ENCODE results near the gene NBEAL2. TPM values are rescaled to one million over a fixed set of nuclear protein-coding genes. Genes with fewer than 3 reads are reported as not detected.

Gene NBEAL2
- total RNA-seq, 1 donor: 4.3 TPM

DNA sequence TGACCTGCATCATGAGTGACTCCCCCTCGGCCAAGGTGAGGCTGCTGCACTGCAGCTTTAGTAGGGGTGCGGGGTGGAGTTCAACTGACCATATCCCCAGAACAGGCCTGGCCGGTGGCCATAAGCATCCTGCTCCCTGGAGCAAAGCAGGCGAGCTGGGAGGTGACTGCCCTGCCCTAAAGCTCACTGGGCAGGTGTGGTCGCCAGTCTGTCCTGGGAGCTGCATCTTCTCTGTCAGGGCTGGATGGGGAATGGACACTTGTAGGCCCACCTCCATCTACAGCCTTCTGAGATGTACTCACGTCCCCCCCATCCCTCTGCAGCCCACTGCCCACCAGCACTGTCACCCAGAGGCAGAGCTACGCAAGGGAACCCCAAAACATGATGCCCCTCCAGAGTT, 14.5 kb downstream of the NBEAL2 start:
- no peak overlapping the region for H3K4me2 ChIP-seq (ENCODE audit: insufficient read depth, low read length)
- peak; percentile 81 for DNase-seq (ENCODE audit: insufficient read length, low spot score, missing footprints)
- TF ChIP-seq, protein P1, sequence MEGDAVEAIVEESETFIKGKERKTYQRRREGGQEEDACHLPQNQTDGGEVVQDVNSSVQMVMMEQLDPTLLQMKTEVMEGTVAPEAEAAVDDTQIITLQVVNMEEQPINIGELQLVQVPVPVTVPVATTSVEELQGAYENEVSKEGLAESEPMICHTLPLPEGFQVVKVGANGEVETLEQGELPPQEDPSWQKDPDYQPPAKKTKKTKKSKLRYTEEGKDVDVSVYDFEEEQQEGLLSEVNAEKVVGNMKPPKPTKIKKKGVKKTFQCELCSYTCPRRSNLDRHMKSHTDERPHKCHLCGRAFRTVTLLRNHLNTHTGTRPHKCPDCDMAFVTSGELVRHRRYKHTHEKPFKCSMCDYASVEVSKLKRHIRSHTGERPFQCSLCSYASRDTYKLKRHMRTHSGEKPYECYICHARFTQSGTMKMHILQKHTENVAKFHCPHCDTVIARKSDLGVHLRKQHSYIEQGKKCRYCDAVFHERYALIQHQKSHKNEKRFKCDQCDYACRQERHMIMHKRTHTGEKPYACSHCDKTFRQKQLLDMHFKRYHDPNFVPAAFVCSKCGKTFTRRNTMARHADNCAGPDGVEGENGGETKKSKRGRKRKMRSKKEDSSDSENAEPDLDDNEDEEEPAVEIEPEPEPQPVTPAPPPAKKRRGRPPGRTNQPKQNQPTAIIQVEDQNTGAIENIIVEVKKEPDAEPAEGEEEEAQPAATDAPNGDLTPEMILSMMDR (IDR thresholded peaks at IDR 0.05; ENCODE audit: extremely low read depth, low read depth, low read length): no peak
- H3K27ac ChIP-seq (ENCODE audit: low read depth, low read length): no peak overlapping the region
- no peaks in the 10 kb centered on the region for H3K4me1 ChIP-seq (ENCODE audit: insufficient read depth, low read length)
- H3K27me3 ChIP-seq (ENCODE audit: insufficient read depth, low read length): no peaks in the 10 kb centered on the region
- no peaks in the 10 kb centered on the region for H3K79me2 ChIP-seq (ENCODE audit: insufficient read depth, low read length)
- H4K20me1 ChIP-seq (ENCODE audit: insufficient read depth, low read length): no peaks in the 10 kb centered on the region
- H3K36me3 ChIP-seq (ENCODE audit: insufficient read depth, low read length): no peaks in the 10 kb centered on the region
- no peaks in the 10 kb centered on the region for H3K9me3 ChIP-seq (ENCODE audit: low read depth, low read length)
- H2AFZ ChIP-seq (ENCODE audit: low read length): no peak overlapping the region
- no peak overlapping the region for H3K4me3 ChIP-seq (ENCODE audit: insufficient read depth, low read length)

DNA sequence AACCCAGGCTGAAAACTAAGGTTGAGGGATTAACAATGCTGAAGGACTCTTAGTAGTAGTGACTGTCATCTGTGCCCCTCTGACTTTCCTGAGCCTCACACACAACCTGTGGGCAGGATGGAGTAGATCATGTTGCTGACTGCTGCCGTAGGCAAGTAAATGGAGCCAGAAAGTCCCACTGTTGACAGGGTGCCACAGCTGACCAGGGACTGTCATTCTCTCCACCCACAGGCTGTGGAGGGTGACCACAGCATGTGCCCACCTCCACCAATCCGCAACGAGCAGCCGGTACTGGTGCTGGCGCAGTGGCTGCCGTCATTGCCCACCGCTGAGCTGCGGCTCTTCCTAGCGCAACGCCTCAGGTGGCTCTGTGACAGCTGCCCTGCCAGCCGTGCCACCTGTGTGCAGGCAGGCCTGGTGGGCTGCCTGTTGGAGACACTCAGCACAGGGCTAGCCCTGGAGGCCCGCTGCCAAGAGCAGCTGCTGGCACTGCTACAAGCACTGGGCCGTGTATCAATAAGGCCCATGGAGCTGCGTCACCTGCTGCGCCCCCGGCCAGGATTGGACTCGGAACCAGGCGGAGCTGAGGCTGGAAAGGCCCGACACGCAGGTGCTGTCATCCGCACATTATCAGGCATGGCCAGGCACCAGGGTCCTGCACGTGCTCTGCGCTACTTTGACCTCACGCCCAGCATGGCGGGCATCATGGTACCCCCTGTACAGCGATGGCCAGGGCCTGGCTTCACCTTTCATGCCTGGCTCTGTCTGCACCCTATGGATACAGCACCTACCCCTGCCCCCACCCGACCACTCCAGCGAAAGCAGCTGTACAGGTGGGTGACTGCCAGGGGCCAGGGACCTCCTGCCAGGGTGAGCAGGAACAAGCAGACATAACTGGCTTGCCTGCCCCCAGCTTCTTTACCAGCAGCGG, 15.6 kb downstream of the NBEAL2 start:
- Histone ChIP-seq H3K27ac (ENCODE audit: low read depth, low read length) (no peak overlapping the region), H3K4me3 (ENCODE audit: insufficient read depth, low read length) (no peak overlapping the region), H3K9me3 (ENCODE audit: low read depth, low read length) (no peaks in the 10 kb centered on the region), H3K4me1 (ENCODE audit: insufficient read depth, low read length) (no peaks in the 10 kb centered on the region), H3K27me3 (ENCODE audit: insufficient read depth, low read length) (no peaks in the 10 kb centered on the region), H3K36me3 (ENCODE audit: insufficient read depth, low read length) (no peaks in the 10 kb centered on the region), H3K79me2 (ENCODE audit: insufficient read depth, low read length) (no peaks in the 10 kb centered on the region), H4K20me1 (ENCODE audit: insufficient read depth, low read length) (no peaks in the 10 kb centered on the region), H2AFZ (ENCODE audit: low read length) (no peak overlapping the region), H3K4me2 (ENCODE audit: insufficient read depth, low read length) (no peak overlapping the region)
- DNase-seq (ENCODE audit: insufficient read length, low spot score, missing footprints): peak; percentile 71
- TF ChIP-seq, protein P1 (IDR thresholded peaks at IDR 0.05; ENCODE audit: extremely low read depth, low read depth, low read length): no peak

DNA sequence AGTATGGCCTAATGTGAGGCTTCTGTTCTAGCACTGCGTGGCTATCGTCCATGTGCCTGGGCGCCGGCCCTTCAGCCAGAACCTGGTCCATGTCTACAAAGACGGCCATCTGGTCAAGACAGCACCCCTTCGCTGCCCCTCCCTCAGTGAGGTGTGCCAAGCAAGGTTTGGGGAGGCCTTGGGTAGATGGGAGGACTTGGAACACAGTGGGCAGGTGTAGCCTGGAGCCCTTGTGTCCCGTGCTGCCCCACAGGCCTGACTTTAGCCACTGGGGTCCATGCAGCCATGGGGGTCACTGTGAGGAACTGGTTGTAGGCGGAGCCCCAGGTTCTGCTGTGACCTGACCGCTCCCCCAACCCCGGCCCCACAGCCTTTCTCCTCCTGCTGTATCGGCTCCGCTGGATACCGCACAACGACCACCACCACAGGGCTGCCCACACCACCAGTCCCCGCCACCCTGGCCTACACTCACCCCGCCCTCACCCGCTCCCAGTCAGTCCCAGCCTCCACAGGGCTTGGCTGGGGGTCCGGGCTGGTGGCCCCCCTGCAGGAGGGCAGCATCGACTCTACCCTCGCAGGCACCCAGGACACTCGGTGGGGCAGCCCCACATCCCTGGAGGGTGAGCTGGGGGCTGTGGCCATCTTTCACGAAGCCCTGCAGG, 16.6 kb downstream of the NBEAL2 start:
- peak; percentile 81 for DNase-seq (ENCODE audit: insufficient read length, low spot score, missing footprints)
- Histone ChIP-seq H3K4me2 (ENCODE audit: insufficient read depth, low read length) (no peak overlapping the region), H3K79me2 (ENCODE audit: insufficient read depth, low read length) (no peaks in the 10 kb centered on the region), H3K36me3 (ENCODE audit: insufficient read depth, low read length) (no peaks in the 10 kb centered on the region), H3K4me1 (ENCODE audit: insufficient read depth, low read length) (no peaks in the 10 kb centered on the region), H2AFZ (ENCODE audit: low read length) (no peak overlapping the region), H3K4me3 (ENCODE audit: insufficient read depth, low read length) (no peak overlapping the region), H3K27me3 (ENCODE audit: insufficient read depth, low read length) (no peaks in the 10 kb centered on the region), H3K9me3 (ENCODE audit: low read depth, low read length) (no peaks in the 10 kb centered on the region), H3K27ac (ENCODE audit: low read depth, low read length) (no peak overlapping the region), H4K20me1 (ENCODE audit: insufficient read depth, low read length) (no peaks in the 10 kb centered on the region)
- TF ChIP-seq, protein P1 (IDR thresholded peaks at IDR 0.05; ENCODE audit: extremely low read depth, low read depth, low read length): no peak
